Right cardiac atrium (tissue), 5 donors: Measurements from ENCODE around the gene SLC22A1. TPM values are rescaled to one million over a fixed set of nuclear protein-coding genes. Genes with fewer than 3 reads are reported as not detected.

Experiments
- ATAC-seq, 2 donors: fragments of 200-7000 bp; cut with Tn5 transposase; one replicate each; pipeline versions ENCODE4 v1.8.0 to v1.9.1; 2020; ENCODE audit warnings: moderate library complexity in 2 of 2, mild to moderate bottlenecking in 1 of 2
- DNase-seq, 3 donors: peaks; one replicate each; pipeline ENCODE4 v3.0.0-alpha.2; 2020
- H3K27ac ChIP-seq: one replicate; pipeline ENCODE4 v1.5.1; 2013; ENCODE audit warnings: mild to moderate bottlenecking, low read length, control low read depth, moderate library complexity
- H3K27me3 ChIP-seq: one replicate; pipeline ENCODE4 v1.6.1; 2013; ENCODE audit not compliant: control insufficient read depth, insufficient read depth
- H3K4me1 ChIP-seq: one replicate; pipeline ENCODE4 v1.6.1; 2013; ENCODE audit warnings: low read length; ENCODE audit not compliant: control insufficient read depth, insufficient read depth
- H3K4me3 ChIP-seq: one replicate; pipeline ENCODE4 v1.5.1; 2013; ENCODE audit warnings: low read length, control low read depth
- H3K9me3 ChIP-seq: one replicate; pipeline ENCODE4 v1.6.1; 2013; ENCODE audit warnings: low read length; ENCODE audit not compliant: control insufficient read depth
- WGBS: extraction: QIAGEN DNeasy Blood & Tissue Kit; methylation state at CpG from one replicate; pipeline ENCODE4 v1.1.7; 2013; 5-methylcytosine and 5-hydroxymethylcytosine counted together
- intact Hi-C, 4 donors: fragments of 100-400 bp; cut with DNase I; formaldehyde crosslinking; loops; one replicate each; pipeline versions ENCODE4 v1.11.0 to v1.14.0; 2022 to 2023
- long read RNA-seq, 4 donors: library from polyadenylated mRNA; unstranded; transcript quantifications; one replicate each; pipeline ENCODE4 v2.0.0, GENCODE V29; 2020 to 2021
- polyA plus RNA-seq: library from polyadenylated mRNA; stranded (reverse); fragments of 200-250 nt; gene quantifications from one replicate; pipeline ENCODE4 v1.2.3, GENCODE V29; 2013
- total RNA-seq, 4 donors: library from RNA; stranded (reverse); fragmentation: NEBNext Ultra II Directional; extraction: Animal tissue kit (Norgen Biotek cat#: 25700); gene quantifications; one replicate each; pipeline ENCODE4 v1.2.1, GENCODE V29; 2021
- donor health status: healthy with polysubstance abuse.
- donor health status: DM: no; HTN: yes; CAD: no.
- donor health status: DM: no; HTN: no; CAD: no.
- donor health status: DM: no; HTN: yes; CAD: no; lungs with severe emphysema.
- donor health status: DM: yes; HTN: yes; CAD: no.

The SLC22A1 gene
- total RNA-seq (under 1 TPM in 3 of 4 donors, not detected in 1; 0.21 to 0.97 (median 0.63) TPM), polyA plus RNA-seq (0.27 TPM)
- long read RNA-seq, donor 1: 0 reads
- long read RNA-seq, donor 2: 0 reads
- long read RNA-seq, donor 3: 0 reads
- long read RNA-seq, donor 4: 0 reads

- Histone ChIP-seq H3K9me3 (no peaks in the 10 kb centered on the region), H3K4me1 (no peaks in the 10 kb centered on the region), H3K27me3 (no peaks in the 10 kb centered on the region), H3K4me3 (no peak within 1 kb of the TSS), H3K27ac (no peak within 1 kb of the TSS)
- no peak for ATAC-seq
- intact Hi-C loops: no loop called here
- 73% methylated on average over 8 of the region's 8 CpGs for WGBS
- no peak for DNase-seq
These were observed at the start of gene SLC22A1 for GRCh38 chr6:160121558-160121957. Gene SLC22A1, plus strand, starts transcription at chr6:160121815. Its CDS starts 121 bp downstream, at chr6:160121936.

- DNase-seq (no peak), ATAC-seq (no peak)
- intact Hi-C loops: no loop called here
- WGBS: 90% methylated on average over 9 of the region's 9 CpGs
- no peaks in the 10 kb centered on the region for H3K27me3 ChIP-seq
- no peak overlapping the region for H3K27ac ChIP-seq
- no peaks in the 10 kb centered on the region for H3K4me1 ChIP-seq
- no peak overlapping the region for H3K4me3 ChIP-seq
- H3K9me3 ChIP-seq: no peaks in the 10 kb centered on the region
These were observed 48.3 kb upstream of the SLC22A1 start for GRCh38 chr6:160073272-160073671.

- intact Hi-C loops: no loop called here
- ATAC-seq (no peak), DNase-seq (no peak)
- no peak overlapping the region for H3K4me3 ChIP-seq
- H3K27ac ChIP-seq: no peak overlapping the region
- H3K4me1 ChIP-seq: no peaks in the 10 kb centered on the region
- H3K27me3 ChIP-seq: no peaks in the 10 kb centered on the region
- H3K9me3 ChIP-seq: no peaks in the 10 kb centered on the region
- 94% methylated on average over 5 of the region's 5 CpGs for WGBS
These were observed 45.6 kb upstream of the SLC22A1 start for GRCh38 chr6:160076009-160076408.

- WGBS: 88% methylated on average over 5 of the region's 5 CpGs
- Histone ChIP-seq H3K4me1 (no peaks in the 10 kb centered on the region), H3K9me3 (no peaks in the 10 kb centered on the region), H3K27me3 (no peaks in the 10 kb centered on the region), H3K4me3 (no peak overlapping the region), H3K27ac (no peak overlapping the region)
- ATAC-seq: no peak
- DNase-seq: no peak
- intact Hi-C loops: no loop called here
These were observed 44.6 kb upstream of the SLC22A1 start for GRCh38 chr6:160077024-160077423.

- no peak for ATAC-seq
- 88% methylated on average over 2 of the region's 2 CpGs for WGBS
- DNase-seq: no peak
- no peak overlapping the region for H3K27ac ChIP-seq
- H3K4me3 ChIP-seq: no peak overlapping the region
- intact Hi-C loops: no loop called here
- H3K4me1 ChIP-seq: no peaks in the 10 kb centered on the region
- H3K27me3 ChIP-seq: no peaks in the 10 kb centered on the region
- H3K9me3 ChIP-seq: no peaks in the 10 kb centered on the region
These were observed 44.1 kb upstream of the SLC22A1 start for GRCh38 chr6:160077526-160077925.

- no peaks in the 10 kb centered on the region for H3K4me1 ChIP-seq
- ATAC-seq: peak; percentile 18 to 21
- intact Hi-C loops: no loop called here
These were observed 42.5 kb upstream of the SLC22A1 start for GRCh38 chr6:160078883-160079685.

GRCh38 chr6:160079686-160080043 is 42.0 kb upstream of the SLC22A1 start:
- H3K27ac ChIP-seq: no peak overlapping the region
- no peaks in the 10 kb centered on the region for H3K4me1 ChIP-seq
- no peaks in the 10 kb centered on the region for H3K27me3 ChIP-seq
- ATAC-seq (no peak), DNase-seq (no peak)
- no peaks in the 10 kb centered on the region for H3K9me3 ChIP-seq
- no peak overlapping the region for H3K4me3 ChIP-seq
- WGBS: 97% methylated on average over 12 of the region's 12 CpGs
- intact Hi-C loops: no loop called here

More at GRCh38 chr6:160078883-160079685, 42.5 kb upstream of the SLC22A1 start:
- Histone ChIP-seq H3K27me3 (no peaks in the 10 kb centered on the region), H3K4me3 (no peak overlapping the region), H3K9me3 (no peaks in the 10 kb centered on the region), H3K27ac (no peak overlapping the region)
- 97% methylated on average over 23 of the region's 23 CpGs for WGBS
- no peak for DNase-seq

- no peak for ATAC-seq
- Histone ChIP-seq H3K27me3 (no peaks in the 10 kb centered on the region), H3K4me1 (no peaks in the 10 kb centered on the region), H3K27ac (no peak overlapping the region), H3K9me3 (no peaks in the 10 kb centered on the region), H3K4me3 (no peak overlapping the region)
- intact Hi-C loops: no loop called here
- DNase-seq: no peak
- WGBS: 96% methylated on average over 17 of the region's 17 CpGs
These were observed 41.5 kb upstream of the SLC22A1 start for GRCh38 chr6:160080097-160080496.

- WGBS: 96% methylated on average over 11 of the region's 11 CpGs
- no peak for DNase-seq
- intact Hi-C loops: no loop called here
These were observed 40.2 kb upstream of the SLC22A1 start for GRCh38 chr6:160081398-160081797.

GRCh38 chr6:160082627-160083026 is 39.0 kb upstream of the SLC22A1 start:
- Histone ChIP-seq H3K27ac (no peak overlapping the region), H3K27me3 (no peaks in the 10 kb centered on the region), H3K4me1 (no peaks in the 10 kb centered on the region), H3K4me3 (no peak overlapping the region), H3K9me3 (no peaks in the 10 kb centered on the region)
- intact Hi-C loops: no loop called here
- no peak for ATAC-seq
- DNase-seq: no peak
- WGBS: 82% methylated on average over 8 of the region's 8 CpGs

More at GRCh38 chr6:160081398-160081797, 40.2 kb upstream of the SLC22A1 start:
- H3K27me3 ChIP-seq: no peaks in the 10 kb centered on the region
- H3K4me1 ChIP-seq: no peaks in the 10 kb centered on the region
- no peak overlapping the region for H3K27ac ChIP-seq
- no peak for ATAC-seq
- H3K9me3 ChIP-seq: no peaks in the 10 kb centered on the region
- no peak overlapping the region for H3K4me3 ChIP-seq

- intact Hi-C loops: no loop called here
- ATAC-seq: no peak
- 94% methylated on average over 18 of the region's 18 CpGs for WGBS
These were observed 37.3 kb upstream of the SLC22A1 start for GRCh38 chr6:160084198-160084776.

More at GRCh38 chr6:160084198-160084776, 37.3 kb upstream of the SLC22A1 start:
- no peak for DNase-seq
- no peak overlapping the region for H3K4me3 ChIP-seq
- H3K4me1 ChIP-seq: no peaks in the 10 kb centered on the region
- H3K27ac ChIP-seq: no peak overlapping the region
- no peaks in the 10 kb centered on the region for H3K27me3 ChIP-seq
- H3K9me3 ChIP-seq: no peaks in the 10 kb centered on the region
